MM.1S (cell line): ENCODE results near the gene C14orf132.

Experiments used
- DNase-seq: peaks from one replicate; pipeline ENCODE4 v3.0.0-alpha.2; 2015
- H2AFZ ChIP-seq: fragments of 300-600 bp; sonication (generic); 2 replicates; pipeline ENCODE4 v1.6.0; 2016; ENCODE audit warnings: antibody characterized with exemption, low read length
- H3F3A ChIP-seq: fragments of 300-600 bp; sonication (generic); 2 replicates; pipeline ENCODE4 v1.6.1; 2016; ENCODE audit warnings: mild to moderate bottlenecking, antibody characterized with exemption, low read length, moderate library complexity, mixed read lengths; ENCODE audit not compliant: insufficient read depth
- H3K27ac ChIP-seq: fragments of 300-600 bp; sonication (generic); 2 replicates; pipeline ENCODE4 v1.5.1; 2016; ENCODE audit warnings: mild to moderate bottlenecking, low read length
- H3K27me3 ChIP-seq: fragments of 300-600 bp; sonication (generic); replicated peaks from 2 replicates; pipeline ENCODE4 v1.6.0; 2016; ENCODE audit warnings: low read length; ENCODE audit not compliant: insufficient read depth
- H3K36me3 ChIP-seq: fragments of 300-600 bp; sonication (generic); replicated peaks from 2 replicates; pipeline ENCODE4 v1.6.1; 2016; ENCODE audit warnings: mild to moderate bottlenecking, low read length, mixed read lengths; ENCODE audit not compliant: insufficient read depth
- H3K4me1 ChIP-seq: fragments of 300-600 bp; sonication (generic); 2 replicates; pipeline ENCODE4 v1.6.1; 2016; ENCODE audit warnings: low read length, mixed read lengths
- H3K4me2 ChIP-seq: fragments of 300-600 bp; sonication (generic); 2 replicates; pipeline ENCODE4 v1.6.0; 2016; ENCODE audit warnings: low read depth, low read length
- H3K4me3 ChIP-seq: fragments of 300-600 bp; sonication (generic); 2 replicates; pipeline ENCODE4 v1.5.1; 2016; ENCODE audit warnings: low read length, mixed read lengths
- H3K79me2 ChIP-seq: fragments of 300-600 bp; sonication (generic); 2 replicates; pipeline ENCODE4 v1.6.1; 2016; ENCODE audit warnings: mixed run types, low read length, mixed read lengths
- H3K9ac ChIP-seq: fragments of 300-600 bp; sonication (generic); 2 replicates; pipeline ENCODE4 v1.6.1; 2016; ENCODE audit warnings: low read length, mixed read lengths
- H3K9me2 ChIP-seq: fragments of 300-600 bp; sonication (generic); replicated peaks from 2 replicates; pipeline ENCODE4 v1.6.1; 2016; ENCODE audit warnings: mild to moderate bottlenecking, low read length, mixed read lengths; ENCODE audit not compliant: insufficient read depth
- H3K9me3 ChIP-seq: fragments of 300-600 bp; sonication (generic); replicated peaks from 2 replicates; pipeline ENCODE4 v1.6.1; 2016; ENCODE audit warnings: mild to moderate bottlenecking, low read length, mixed read lengths; ENCODE audit not compliant: insufficient read depth
- H4K20me1 ChIP-seq: fragments of 300-600 bp; sonication (generic); 2 replicates; pipeline ENCODE4 v1.6.1; 2016; ENCODE audit warnings: mild to moderate bottlenecking, low read length, moderate library complexity, mixed read lengths; ENCODE audit not compliant: insufficient read depth
- CTCF ChIP-seq: fragments of 300-600 bp; sonication (generic); IDR thresholded peaks from 2 replicates; pipeline ENCODE4 v1.5.1; 2016; ENCODE audit warnings: antibody characterized with exemption, low read length, mixed read lengths
- EZH2 ChIP-seq: fragments of 300-600 bp; sonication (generic); optimal IDR thresholded peaks from 2 replicates; pipeline ENCODE3; 2017; ENCODE audit warnings: low read depth, mild to moderate bottlenecking, antibody characterized with exemption, low read length, mixed read lengths
- EZH2phosphoT487 ChIP-seq: fragments of 300-600 bp; sonication (generic); IDR thresholded peaks from 2 replicates; pipeline ENCODE4 v1.6.1; 2018; ENCODE audit warnings: antibody characterized with exemption, low read length

Gene C14orf132

GRCh38 chr14:96102081-96102856 lies 63.1 kb downstream of the C14orf132 start:
- Histone ChIP-seq H3K9ac (no peak overlapping the region), H3K4me3 (no peak overlapping the region)
- TF ChIP-seq CTCF (no peak), EZH2 (no peak), EZH2phosphoT487 (no peak)

GRCh38 chr14:96103075-96103474 lies 63.9 kb downstream of the C14orf132 start:
- Histone ChIP-seq H3K4me3 (no peak overlapping the region), H3F3A (no peaks in the 10 kb centered on the region)
- TF ChIP-seq CTCF: no peak
- TF ChIP-seq EZH2phosphoT487: no peak
- no peak for TF ChIP-seq EZH2

More at GRCh38 chr14:96102081-96102856, 63.1 kb downstream of the C14orf132 start:
- H3K79me2 ChIP-seq: no peaks in the 10 kb centered on the region
- H3K27ac ChIP-seq: no peak overlapping the region
- H3K4me2 ChIP-seq: no peak overlapping the region
- no peaks in the 10 kb centered on the region for H3K27me3 ChIP-seq
- H3K4me1 ChIP-seq: peaks cover 5% of the 10 kb centered on the region
- H3F3A ChIP-seq: no peaks in the 10 kb centered on the region
- H3K36me3 ChIP-seq: no peaks in the 10 kb centered on the region
- H4K20me1 ChIP-seq: no peaks in the 10 kb centered on the region
- no peak overlapping the region for H2AFZ ChIP-seq
- no peak for DNase-seq
- no peaks in the 10 kb centered on the region for H3K9me2 ChIP-seq
- H3K9me3 ChIP-seq: no peaks in the 10 kb centered on the region

GRCh38 chr14:96103560-96104460 lies 64.6 kb downstream of the C14orf132 start:
- Histone ChIP-seq H3K27ac (peak overlapping the region; percentile 66; the same call in 1 of the 2 replicates), H4K20me1 (no peaks in the 10 kb centered on the region), H2AFZ (peak overlapping the region; percentile 53), H3K4me2 (peak overlapping the region; percentile 76; the same call in 1 of the 2 replicates), H3K36me3 (no peaks in the 10 kb centered on the region), H3K27me3 (no peaks in the 10 kb centered on the region), H3K4me3 (peak overlapping the region; percentile 27; the same call in 1 of the 2 replicates), H3K9me3 (no peaks in the 10 kb centered on the region), H3K9ac (peak overlapping the region; percentile 30; the same call in 1 of the 2 replicates), H3K9me2 (no peaks in the 10 kb centered on the region), H3K79me2 (no peaks in the 10 kb centered on the region), H3F3A (no peaks in the 10 kb centered on the region), H3K4me1 (peaks cover 5% of the 10 kb centered on the region)
- no peak for DNase-seq
- no peak for TF ChIP-seq EZH2phosphoT487
- TF ChIP-seq CTCF: no peak
- no peak for TF ChIP-seq EZH2

More at GRCh38 chr14:96103075-96103474, 63.9 kb downstream of the C14orf132 start:
- Histone ChIP-seq H3K4me1 (peaks cover 5% of the 10 kb centered on the region), H4K20me1 (no peaks in the 10 kb centered on the region), H3K9me2 (no peaks in the 10 kb centered on the region), H3K9ac (no peak overlapping the region), H2AFZ (no peak overlapping the region), H3K27ac (no peak overlapping the region), H3K4me2 (no peak overlapping the region), H3K9me3 (no peaks in the 10 kb centered on the region), H3K79me2 (no peaks in the 10 kb centered on the region), H3K36me3 (no peaks in the 10 kb centered on the region), H3K27me3 (no peaks in the 10 kb centered on the region)
- no peak for DNase-seq
